K562 (cell line): ENCODE data around the gene PM20D1. TPM values are rescaled to one million over a fixed set of nuclear protein-coding genes. Genes with fewer than 3 reads are reported as not detected.
A peak's percentile ranks its signal among the peaks of the same experiment; 100 is the strongest.

Source experiments
- CBFA2T2 ChIP-seq: fragments of 450-650 bp; conservative IDR thresholded peaks from 2 replicates; pipeline ENCODE4 v1.6.1; 2017; ENCODE audit warnings: mild to moderate bottlenecking
- DPF2 ChIP-seq: fragments of 450-650 bp; IDR thresholded peaks from 2 replicates; pipeline ENCODE4 v1.6.1; 2016
- EHMT2 ChIP-seq: fragments of 450-650 bp; IDR thresholded peaks from 2 replicates; pipeline ENCODE4 v1.6.1; 2018; ENCODE audit warnings: antibody characterized with exemption
- HDAC1 ChIP-seq, 2 experiments: fragments of 450-650 bp; IDR thresholded peaks; 2 replicates each; pipeline ENCODE4 v1.6.1; 2016 to 2017; ENCODE audit warnings: inconsistent platforms in 1 of 2, mild to moderate bottlenecking in 1 of 2, moderate library complexity in 1 of 2
- MTA2 ChIP-seq: fragments of 450-650 bp; IDR thresholded peaks from 2 replicates; pipeline ENCODE4 v1.6.1; 2016; ENCODE audit warnings: low read depth
- MTA3 ChIP-seq: fragments of 450-650 bp; formaldehyde crosslinking; IDR thresholded peaks from 2 replicates; pipeline ENCODE4 v1.6.1; 2017; ENCODE audit warnings: mild to moderate bottlenecking, borderline replicate concordance
- NFIC ChIP-seq: fragments of 450-650 bp; IDR thresholded peaks from 2 replicates; pipeline ENCODE4 v1.6.1; 2017; ENCODE audit warnings: mild to moderate bottlenecking, inconsistent platforms
- NFIX ChIP-seq: fragments of 250-450 bp; sonication (Bioruptor Pico); IDR thresholded peaks from 2 replicates; pipeline ENCODE4 v1.4.0; 2020; ENCODE audit warnings: low read depth, mild to moderate bottlenecking, moderate library complexity
- PHF21A ChIP-seq: fragments of 450-650 bp; IDR thresholded peaks from 2 replicates; pipeline ENCODE4 v1.6.1; 2017; ENCODE audit warnings: low read depth, borderline replicate concordance
- SMARCA4 ChIP-seq: fragments of 450-650 bp; IDR thresholded peaks from 2 replicates; pipeline ENCODE4 v1.6.1; 2016
- TOE1 ChIP-seq, 2 experiments: fragments of 450-650 bp in 1 of 2; sonication (generic) in 1 of 2; formaldehyde crosslinking in 1 of 2; IDR thresholded peaks; 2 replicates each; pipeline versions ENCODE4 v1.7.1 to v1.8.0; 2016 to 2022; ENCODE audit warnings: borderline replicate concordance in 2 of 2, mild to moderate bottlenecking in 2 of 2, antibody characterized with exemption in 1 of 2, inconsistent platforms in 1 of 2, low read depth in 1 of 2, missing genetic modification reagents in 1 of 2, moderate library complexity in 1 of 2
- ZFX ChIP-seq: sonication (generic); formaldehyde crosslinking; IDR thresholded peaks from 2 replicates; pipeline ENCODE4 v1.8.0; 2022; ENCODE audit warnings: mild to moderate bottlenecking, missing genetic modification reagents, moderate library complexity
- ZNF24 ChIP-seq: fragments of 450-650 bp; IDR thresholded peaks from 2 replicates; pipeline ENCODE4 v1.6.1; 2016
- polyA plus RNA-seq, 8 experiments: library from polyadenylated mRNA; depleted of rRNA in 4 of 8; stranded (reverse) in 5 of 8; unstranded in 3 of 8; fragments of >200 nt; fragmentation: Nextera tagmentation in 2 of 8; fragmentation: Illumina TruSeq in 1 of 8; extraction: Ambion mirVana in 2 of 8; extraction: Trizol in 1 of 8; gene quantifications; 2 replicates each; pipeline versions ENCODE4 v1.2.1 to v1.2.3, GENCODE V29; 2011 to 2014; ENCODE audit warnings: inconsistent platforms in 1 of 8, missing spikeins in 1 of 8
- total RNA-seq, 7 experiments: library from RNA; depleted of rRNA in 6 of 7; stranded (reverse); fragments of >200 nt in 6 of 7; fragmentation: Illumina TruSeq in 2 of 7; extraction: Trizol in 2 of 7; gene quantifications; 2 replicates each; pipeline versions ENCODE4 v1.2.1 to v1.2.3, GENCODE V29; 2011 to 2021; ENCODE audit warnings: low replicate concordance in 1 of 7
- TF ChIP-seq, protein P1 (sequence below): fragments of 200-800 bp; sonication (Bioruptor generic); IDR thresholded peaks from 2 replicates; pipeline ENCODE4 v1.6.1; 2017; ENCODE audit warnings: missing genetic modification characterization, missing compliant biosample characterization
- TF ChIP-seq, protein P2 (sequence below): fragments of 450-650 bp; IDR thresholded peaks from 2 replicates; pipeline ENCODE4 v1.6.1; 2016
- TF ChIP-seq, protein P3 (sequence below): IDR thresholded peaks from 2 replicates; pipeline ENCODE4 v1.6.1; 2012; ENCODE audit warnings: low read depth, low read length, improper control_type of control experiment, borderline replicate concordance
- TF ChIP-seq, protein P4 (sequence below), 2 experiments: fragments of 450-650 bp; formaldehyde crosslinking in 1 of 2; IDR thresholded peaks; 2 replicates each; pipeline versions ENCODE4 v1.4.0 to v1.6.1; 2014 to 2020; ENCODE audit warnings: mild to moderate bottlenecking in 2 of 2, borderline replicate concordance in 1 of 2, low read depth in 1 of 2

The PM20D1 gene
- total and polyA plus RNA-seq, 9 of the 15 experiments (the other 6 are each of a cell fraction or from before 2014, with no cell fraction given), result not detected

DNA sequence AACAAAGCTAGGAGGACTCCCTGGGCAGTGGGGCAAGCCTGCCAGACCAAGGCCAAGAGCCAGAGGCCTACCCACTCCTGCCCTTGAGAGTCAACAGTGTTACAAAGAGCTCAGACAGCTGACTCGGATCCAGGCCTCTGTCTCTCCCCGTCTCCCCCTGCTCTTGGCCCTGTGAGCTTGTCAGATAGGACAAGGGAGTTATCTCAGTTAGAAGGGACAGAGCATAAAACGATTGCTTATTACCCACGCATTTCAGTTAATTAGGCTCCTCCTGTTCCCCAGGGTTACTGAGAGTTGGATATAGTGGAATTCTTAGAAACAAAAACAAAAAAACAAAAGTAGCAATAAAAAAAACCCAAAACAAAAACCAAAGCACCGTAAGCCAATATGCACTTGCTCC, 38.3 kb downstream of the PM20D1 start (continued):
- TF ChIP-seq ZFX (CRISPR knock-in tag) (peak; percentile 57), CBFA2T2 (peak; percentile 80), ZNF24 (no peak), PHF21A (peak; percentile 48; the same call in 1 of the 2 replicates), HDAC1 (IDR thresholded peaks at IDR 0.05) (peak in 1 of 2 experiments; percentile 60; a peak in 2 of 4 replicates), TOE1 (IDR thresholded peaks at IDR 0.05; ENCODE audit: borderline replicate concordance) (peak; percentile 30; the same call in 1 of the 2 replicates), TOE1 (CRISPR knock-in tag; IDR thresholded peaks at IDR 0.05; ENCODE audit: borderline replicate concordance, low read depth) (no peak), NFIX (no peak), NFIC (peak; percentile 51), MTA3 (peak; percentile 62; the same call in 1 of the 2 replicates), SMARCA4 (peak; percentile 76), DPF2 (peak; percentile 85), MTA2 (peak; percentile 59), EHMT2 (peak; percentile 75)
- TF ChIP-seq, protein P1, sequence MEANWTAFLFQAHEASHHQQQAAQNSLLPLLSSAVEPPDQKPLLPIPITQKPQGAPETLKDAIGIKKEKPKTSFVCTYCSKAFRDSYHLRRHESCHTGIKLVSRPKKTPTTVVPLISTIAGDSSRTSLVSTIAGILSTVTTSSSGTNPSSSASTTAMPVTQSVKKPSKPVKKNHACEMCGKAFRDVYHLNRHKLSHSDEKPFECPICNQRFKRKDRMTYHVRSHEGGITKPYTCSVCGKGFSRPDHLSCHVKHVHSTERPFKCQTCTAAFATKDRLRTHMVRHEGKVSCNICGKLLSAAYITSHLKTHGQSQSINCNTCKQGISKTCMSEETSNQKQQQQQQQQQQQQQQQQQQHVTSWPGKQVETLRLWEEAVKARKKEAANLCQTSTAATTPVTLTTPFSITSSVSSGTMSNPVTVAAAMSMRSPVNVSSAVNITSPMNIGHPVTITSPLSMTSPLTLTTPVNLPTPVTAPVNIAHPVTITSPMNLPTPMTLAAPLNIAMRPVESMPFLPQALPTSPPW (CRISPR knock-in tag), result peak; percentile 78
- TF ChIP-seq, protein P2, sequence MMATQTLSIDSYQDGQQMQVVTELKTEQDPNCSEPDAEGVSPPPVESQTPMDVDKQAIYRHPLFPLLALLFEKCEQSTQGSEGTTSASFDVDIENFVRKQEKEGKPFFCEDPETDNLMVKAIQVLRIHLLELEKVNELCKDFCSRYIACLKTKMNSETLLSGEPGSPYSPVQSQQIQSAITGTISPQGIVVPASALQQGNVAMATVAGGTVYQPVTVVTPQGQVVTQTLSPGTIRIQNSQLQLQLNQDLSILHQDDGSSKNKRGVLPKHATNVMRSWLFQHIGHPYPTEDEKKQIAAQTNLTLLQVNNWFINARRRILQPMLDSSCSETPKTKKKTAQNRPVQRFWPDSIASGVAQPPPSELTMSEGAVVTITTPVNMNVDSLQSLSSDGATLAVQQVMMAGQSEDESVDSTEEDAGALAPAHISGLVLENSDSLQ, result peak; percentile 54
- TF ChIP-seq, protein P3, sequence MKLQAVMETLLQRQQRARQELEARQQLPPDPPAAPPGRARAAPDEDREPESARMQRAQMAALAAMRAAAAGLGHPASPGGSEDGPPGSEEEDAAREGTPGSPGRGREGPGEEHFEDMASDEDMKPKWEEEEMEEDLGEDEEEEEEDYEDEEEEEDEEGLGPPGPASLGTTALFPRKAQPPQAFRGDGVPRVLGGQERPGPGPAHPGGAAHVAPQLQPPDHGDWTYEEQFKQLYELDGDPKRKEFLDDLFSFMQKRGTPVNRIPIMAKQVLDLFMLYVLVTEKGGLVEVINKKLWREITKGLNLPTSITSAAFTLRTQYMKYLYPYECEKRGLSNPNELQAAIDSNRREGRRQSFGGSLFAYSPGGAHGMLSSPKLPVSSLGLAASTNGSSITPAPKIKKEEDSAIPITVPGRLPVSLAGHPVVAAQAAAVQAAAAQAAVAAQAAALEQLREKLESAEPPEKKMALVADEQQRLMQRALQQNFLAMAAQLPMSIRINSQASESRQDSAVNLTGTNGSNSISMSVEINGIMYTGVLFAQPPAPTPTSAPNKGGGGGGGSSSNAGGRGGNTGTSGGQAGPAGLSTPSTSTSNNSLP, result peak; percentile 62; the same call in 1 of the 2 replicates
- TF ChIP-seq, protein P4, sequence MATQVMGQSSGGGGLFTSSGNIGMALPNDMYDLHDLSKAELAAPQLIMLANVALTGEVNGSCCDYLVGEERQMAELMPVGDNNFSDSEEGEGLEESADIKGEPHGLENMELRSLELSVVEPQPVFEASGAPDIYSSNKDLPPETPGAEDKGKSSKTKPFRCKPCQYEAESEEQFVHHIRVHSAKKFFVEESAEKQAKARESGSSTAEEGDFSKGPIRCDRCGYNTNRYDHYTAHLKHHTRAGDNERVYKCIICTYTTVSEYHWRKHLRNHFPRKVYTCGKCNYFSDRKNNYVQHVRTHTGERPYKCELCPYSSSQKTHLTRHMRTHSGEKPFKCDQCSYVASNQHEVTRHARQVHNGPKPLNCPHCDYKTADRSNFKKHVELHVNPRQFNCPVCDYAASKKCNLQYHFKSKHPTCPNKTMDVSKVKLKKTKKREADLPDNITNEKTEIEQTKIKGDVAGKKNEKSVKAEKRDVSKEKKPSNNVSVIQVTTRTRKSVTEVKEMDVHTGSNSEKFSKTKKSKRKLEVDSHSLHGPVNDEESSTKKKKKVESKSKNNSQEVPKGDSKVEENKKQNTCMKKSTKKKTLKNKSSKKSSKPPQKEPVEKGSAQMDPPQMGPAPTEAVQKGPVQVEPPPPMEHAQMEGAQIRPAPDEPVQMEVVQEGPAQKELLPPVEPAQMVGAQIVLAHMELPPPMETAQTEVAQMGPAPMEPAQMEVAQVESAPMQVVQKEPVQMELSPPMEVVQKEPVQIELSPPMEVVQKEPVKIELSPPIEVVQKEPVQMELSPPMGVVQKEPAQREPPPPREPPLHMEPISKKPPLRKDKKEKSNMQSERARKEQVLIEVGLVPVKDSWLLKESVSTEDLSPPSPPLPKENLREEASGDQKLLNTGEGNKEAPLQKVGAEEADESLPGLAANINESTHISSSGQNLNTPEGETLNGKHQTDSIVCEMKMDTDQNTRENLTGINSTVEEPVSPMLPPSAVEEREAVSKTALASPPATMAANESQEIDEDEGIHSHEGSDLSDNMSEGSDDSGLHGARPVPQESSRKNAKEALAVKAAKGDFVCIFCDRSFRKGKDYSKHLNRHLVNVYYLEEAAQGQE (IDR thresholded peaks at IDR 0.05; ENCODE audit: borderline replicate concordance), result 0 out of 2 replicates have a peak, but pooled peaks have one; percentile 12
- TF ChIP-seq, protein P4 (CRISPR knock-in tag; IDR thresholded peaks at IDR 0.05; ENCODE audit: low read depth), result no peak
